ENCODE results near the gene PKD1L1.
"Not testable (repeated sequence)": the region's sequence is repeated elsewhere in the genome, so short reads cannot be mapped to it uniquely, and the experiment has no call there.

The PKD1L1 gene

DNA sequence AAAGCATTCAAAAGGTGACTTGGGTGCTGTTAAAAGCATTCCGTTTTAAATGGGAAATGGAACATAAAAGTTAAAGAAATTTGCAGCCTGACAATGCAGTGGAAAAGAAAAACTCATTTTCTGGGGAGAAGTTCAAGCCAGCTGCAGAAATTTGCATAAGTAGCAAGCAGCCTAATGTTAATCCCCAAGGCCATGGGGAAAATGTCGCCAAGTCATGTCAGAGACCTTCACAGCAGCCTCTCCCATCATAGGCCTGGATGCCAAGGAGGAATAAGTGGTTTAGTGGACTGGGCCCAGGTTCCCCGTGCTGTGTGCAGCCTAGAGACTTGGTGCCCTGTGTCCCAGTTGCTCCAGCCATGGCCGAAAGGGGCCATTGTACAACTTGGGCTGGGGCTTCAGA lies 154.2 kb downstream of the PKD1L1 start:
- DNase-seq (ENCODE audit: low read depth) = no peak

DNA sequence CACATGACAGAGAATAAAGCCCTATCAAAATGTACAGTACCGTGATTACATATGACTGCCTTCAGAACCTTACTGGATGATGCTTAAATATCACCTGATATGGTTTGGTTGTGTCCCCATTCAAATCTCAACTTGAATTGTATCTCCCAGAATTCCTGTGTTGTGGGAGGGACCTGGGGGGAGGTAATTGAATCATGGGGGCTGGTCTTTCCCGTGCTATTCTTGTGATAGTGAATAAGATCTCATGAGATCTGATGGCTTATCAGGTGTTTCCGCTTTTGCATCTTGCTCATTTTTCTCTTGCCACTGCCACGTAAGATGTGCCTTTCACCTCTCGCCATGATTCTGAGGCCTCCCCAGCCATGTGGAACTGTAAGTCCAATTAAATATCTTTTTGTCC lies 155.1 kb downstream of the PKD1L1 start:
- not testable (repeated sequence) for DNase-seq (ENCODE audit: low read depth)

DNA sequence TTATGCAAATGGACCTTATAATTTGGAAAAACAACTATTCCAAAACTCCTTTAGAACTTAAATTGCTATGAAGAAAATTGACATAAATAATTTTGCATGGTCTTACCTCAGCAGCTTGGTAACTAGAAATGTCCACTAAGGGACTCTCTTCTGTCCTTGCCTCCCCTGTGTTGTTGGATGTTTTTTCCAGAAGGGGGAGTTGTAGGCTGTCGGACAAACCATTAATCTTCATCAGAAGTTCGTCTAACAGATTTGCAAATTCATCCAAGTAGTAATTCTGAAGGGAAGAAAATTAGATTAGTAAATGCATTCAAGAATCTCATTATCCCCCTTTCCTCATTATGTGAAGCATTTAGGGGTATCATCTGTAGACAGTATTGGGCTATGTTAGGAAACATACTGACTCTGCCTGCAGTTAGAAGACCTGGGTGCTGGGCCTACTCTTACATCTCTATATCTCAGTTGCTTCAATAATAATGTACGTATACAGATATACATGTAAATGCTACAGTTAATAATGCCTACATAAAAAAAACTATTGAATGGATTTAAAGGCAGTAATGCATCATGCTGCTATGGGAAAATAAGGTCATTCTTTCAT lies 155.6 kb downstream of the PKD1L1 start:
- DNase-seq (ENCODE audit: low read depth) = no peak

DNA sequence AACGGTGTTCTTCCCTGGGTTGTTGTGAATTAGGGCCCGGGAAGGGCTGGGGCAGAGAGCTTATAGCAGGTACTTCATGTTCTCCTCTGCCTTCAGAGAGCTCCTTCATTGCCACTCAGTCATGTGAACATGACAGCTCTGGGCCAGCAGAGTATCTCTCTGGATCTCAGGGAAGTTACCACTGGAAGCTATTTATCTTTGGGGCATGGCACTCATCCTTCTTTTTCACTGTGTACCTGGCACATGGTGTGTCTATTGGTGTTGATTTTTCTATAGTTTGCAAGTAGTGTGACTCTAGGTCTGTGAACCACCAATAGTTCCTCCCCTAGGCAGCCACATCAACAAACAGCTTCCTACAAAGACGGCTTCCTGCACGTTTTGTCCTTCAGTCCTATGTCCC lies 156.6 kb downstream of the PKD1L1 start:
- no peak for DNase-seq (ENCODE audit: low read depth)

DNA sequence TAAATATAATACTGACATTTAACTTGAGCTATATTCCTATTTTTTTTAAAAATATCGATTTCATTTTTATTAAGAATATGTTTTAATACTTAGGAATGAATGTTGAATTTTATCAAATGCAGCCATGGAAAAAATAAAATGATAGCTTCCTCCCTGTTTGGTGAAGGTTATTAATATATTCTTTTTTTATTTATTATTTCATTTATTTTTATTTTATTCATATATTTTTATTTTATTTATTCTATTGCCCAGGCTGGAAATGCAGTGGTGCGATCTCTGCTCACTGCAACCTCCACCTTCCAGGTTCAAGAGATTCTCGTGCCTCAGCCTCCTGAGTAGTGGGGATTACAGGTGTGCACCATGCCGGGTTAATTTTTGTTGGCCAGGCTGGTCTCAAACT lies 160.2 kb downstream of the PKD1L1 start:
- DNase-seq (ENCODE audit: low read depth) = no peak

DNA sequence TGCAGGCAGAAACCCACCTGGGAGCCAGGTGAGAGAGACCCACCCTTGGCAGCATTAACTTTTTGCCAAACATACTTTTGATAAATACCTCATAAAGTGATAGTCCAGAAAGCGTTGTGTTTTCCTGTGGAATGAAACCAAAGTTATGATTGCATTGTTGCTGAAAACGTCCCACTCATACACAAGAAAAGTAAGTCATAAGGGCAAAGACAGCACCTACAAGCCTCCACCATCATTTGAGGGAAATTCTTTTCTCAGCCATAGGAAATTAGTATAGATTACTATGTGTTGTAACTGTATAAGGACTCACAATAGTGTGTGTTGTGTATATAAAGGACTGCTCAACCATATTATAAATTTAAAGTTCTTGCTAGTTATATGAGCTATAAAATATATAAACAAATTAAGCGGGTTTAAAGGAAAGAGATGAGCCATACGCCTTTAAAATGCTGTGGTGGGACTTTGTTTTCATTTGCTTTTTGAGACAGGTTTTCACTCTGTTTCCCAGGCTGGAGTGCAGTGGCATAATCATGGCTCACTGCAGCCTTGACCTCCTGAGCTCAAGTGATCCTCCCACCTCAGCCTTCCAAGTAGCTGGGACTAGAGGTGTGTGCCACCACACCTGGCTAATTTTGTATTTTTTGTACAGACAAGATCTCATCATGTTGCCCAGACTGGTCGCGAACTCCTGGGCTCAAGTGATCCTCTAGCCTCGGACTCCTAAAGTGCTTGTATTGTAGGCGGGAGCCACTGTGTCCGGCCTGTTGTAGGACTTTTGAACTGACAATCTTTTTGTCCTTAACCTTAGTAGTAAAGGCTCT lies 160.8 kb downstream of the PKD1L1 start:
- DNase-seq (ENCODE audit: low read depth) = no peak

DNA sequence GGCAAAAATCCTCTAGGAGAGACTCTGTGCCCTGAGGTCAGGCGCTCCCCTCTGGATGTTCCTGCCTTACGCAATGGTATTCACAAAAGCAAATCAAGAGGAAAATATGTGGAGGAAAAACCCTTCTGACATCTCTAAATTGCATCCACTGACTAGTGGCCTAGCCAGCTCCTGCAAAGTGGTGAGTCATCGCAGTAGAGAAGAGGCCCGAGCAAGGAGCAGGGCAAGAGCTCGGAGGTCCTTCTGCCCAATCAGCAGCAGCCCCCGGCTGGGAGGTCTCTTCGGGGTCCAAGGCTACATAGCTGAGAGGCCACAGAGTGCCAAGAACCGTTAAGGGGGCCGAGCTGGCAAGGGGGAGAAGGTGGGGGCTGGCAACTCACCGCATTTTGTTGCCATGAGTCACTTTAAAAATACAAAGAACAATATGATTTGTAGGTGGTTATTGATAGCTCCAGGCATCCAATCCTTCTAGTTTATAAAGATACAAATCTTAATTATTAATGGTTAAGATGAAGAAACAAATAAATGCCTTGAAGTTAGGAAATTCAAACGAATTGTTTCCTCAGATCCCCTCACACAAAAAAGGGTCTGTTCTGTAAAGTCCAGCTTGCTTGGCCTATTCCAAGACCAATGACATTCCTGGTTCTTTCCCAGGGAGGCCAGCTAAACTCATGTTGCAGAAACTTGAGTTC lies 161.6 kb downstream of the PKD1L1 start:
- peak; percentile 93 for DNase-seq (ENCODE audit: low read depth)

DNA sequence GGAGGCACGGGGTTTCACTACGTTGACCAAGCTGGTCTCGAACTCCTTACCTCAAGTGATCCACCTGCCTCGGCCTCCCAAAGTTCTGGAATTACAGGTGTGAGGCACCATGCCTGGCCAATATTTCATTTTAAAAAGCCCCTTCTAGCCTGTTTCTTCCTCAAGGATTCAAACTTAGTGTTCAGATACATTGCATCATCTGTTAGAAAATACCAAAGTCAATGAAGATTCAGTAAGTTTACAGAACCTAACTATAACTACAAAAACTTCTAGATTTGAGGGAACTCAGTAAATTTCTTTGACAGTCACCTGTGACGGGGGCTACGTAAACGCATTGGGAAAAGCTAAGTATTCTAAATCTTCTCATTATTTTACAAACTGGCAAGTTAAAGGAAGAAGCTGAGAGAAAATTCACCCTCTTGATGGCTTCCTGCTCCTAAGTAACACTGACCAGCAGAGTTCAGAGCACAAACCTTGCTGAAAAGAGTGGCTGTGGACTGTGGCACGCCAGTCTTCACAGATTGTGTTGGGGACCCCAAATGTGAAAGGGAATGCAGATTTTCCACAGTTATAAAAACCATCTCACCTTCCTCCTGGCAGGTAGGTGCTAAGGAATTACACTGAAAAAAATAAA lies 162.2 kb downstream of the PKD1L1 start:
- no peak for DNase-seq (ENCODE audit: low read depth)

DNA sequence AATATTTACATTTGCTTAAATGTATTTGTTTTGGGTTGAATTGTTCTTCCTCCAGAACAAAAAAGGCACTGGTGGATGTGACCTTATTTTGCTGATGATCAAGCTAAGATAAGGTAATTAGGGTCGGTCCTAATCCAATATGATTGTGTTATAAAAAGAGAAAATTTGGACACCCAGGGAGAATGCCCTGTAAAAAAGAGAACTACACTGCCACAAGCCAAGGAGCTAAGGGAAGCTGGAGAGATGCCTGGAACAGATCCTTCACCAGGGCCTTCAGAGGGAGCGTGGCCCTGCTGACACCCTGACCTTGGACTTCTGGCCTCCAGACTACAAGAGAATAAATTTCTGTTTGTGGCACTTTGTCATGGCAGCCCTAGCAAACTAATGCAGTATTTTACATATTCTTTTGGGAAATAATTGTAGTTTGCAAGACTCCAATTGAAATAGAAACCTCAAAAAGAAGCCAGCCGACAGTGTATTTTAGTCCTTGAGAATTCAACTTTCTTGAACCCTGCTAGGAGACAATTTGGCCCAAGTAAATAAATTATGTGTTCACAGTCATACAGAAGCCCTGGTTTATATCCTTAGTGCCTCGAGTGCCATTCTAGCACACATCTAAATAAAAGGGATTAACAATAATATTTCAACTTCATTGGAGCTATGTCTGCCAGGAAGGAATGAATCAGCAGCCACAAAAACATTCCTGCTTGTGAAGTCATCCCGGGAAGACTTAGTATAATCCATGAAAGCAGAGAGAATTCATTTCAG lies 164.6 kb downstream of the PKD1L1 start:
- DNase-seq (ENCODE audit: low read depth) = peak; percentile 85

DNA sequence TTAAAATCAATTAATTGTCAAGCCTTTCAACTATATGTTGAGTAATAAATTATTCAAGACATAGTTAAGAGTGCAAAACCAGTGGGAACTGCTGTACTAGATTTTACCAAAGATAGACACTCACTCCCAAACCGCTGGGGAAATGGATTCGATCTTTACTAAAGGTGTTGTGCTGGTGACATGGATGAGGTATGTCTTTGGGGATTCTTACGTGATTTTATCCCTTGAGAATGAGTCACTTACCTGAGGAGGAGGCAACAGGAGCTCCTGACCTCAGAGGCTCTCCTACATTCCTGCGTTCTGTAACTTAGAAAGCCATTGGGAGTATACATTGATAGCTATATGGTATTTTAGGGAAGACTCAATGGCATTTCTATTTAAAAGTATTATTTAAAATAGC lies 165.5 kb downstream of the PKD1L1 start:
- no peak for DNase-seq (ENCODE audit: low read depth)

DNA sequence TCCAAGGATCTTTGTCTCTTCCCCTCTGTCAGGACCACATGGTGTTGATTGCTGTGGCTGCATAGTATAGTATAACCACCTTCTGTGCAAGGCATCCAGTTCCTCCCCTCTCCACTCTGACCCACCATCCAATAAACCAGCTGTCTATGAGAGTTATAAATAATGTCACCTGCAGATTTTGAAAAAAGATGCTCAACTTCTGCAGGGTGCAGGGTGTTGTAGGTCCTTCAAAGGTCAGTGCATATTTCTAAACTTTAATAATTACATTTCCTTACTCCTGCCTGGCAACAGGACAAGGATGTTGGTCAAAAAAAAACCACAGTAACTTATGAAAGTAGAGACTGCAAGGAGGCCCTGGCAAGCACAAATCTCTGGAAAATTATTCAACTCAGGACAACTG lies 166.2 kb downstream of the PKD1L1 start:
- DNase-seq (ENCODE audit: low read depth) = no peak

DNA sequence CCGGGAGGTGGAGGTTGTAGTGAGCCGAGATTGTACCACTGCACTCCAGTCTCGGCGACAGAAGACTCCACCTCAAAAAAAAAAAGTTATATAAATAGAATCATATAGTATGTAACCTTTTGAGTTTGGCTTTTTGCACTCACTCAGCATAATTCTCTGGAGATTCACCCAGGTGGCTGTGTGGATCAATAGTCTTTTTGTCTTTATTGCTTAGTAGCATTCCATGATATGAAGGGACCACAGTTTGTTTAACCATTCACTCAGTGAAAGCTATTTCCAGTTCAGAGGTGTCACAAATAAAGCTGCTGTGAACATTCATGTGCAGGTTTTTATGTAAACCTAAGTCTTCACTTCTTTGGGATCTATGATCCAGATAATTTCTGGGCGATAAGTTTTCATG lies 167.7 kb downstream of the PKD1L1 start:
- no peak for DNase-seq (ENCODE audit: low read depth)

DNA sequence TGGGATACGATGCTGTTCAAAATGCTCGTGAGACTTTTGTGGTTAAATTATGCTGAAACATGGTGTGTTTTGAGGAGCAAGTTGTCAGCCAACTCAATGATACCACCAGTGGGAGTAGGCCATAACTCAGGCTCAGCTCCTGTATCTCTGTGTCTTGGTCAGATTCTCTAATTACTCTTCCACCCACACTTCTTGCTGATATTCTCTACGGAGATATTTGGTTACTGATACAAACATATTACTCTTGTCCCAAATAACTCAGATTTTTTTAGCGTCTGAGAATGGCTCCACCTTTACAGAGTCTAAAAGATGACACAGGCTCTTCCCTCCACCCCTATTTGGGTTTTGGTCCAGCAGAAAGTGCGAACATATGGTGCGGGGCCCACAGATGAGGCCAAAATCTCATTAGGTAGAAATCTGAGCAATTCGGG lies 168.9 kb downstream of the PKD1L1 start:
- no peak for DNase-seq (ENCODE audit: low read depth)

DNA sequence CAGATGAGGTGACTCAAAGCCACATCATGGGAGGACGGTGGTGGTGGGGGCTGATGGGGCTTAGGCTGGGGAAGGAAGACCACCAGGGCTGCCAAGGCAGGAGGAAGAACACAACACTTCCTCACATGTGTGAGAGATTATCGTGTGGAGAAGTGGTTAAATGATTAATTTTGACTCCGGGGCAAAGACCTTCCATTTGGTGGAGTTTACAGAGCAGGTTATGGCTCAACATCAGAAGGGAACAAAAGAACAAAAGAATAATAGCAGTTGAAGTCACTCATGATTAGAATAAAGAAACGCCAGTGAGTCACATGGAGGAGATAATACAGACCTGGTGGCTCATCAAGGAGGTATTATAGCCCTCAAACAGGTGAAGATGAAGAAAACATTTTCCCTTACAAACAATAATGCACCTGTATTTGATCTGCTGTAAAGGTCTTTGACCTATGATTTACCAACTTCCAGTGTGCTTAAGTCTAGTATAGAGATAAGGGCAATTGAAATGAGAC lies 170.1 kb downstream of the PKD1L1 start:
- DNase-seq (ENCODE audit: low read depth) = no peak

DNA sequence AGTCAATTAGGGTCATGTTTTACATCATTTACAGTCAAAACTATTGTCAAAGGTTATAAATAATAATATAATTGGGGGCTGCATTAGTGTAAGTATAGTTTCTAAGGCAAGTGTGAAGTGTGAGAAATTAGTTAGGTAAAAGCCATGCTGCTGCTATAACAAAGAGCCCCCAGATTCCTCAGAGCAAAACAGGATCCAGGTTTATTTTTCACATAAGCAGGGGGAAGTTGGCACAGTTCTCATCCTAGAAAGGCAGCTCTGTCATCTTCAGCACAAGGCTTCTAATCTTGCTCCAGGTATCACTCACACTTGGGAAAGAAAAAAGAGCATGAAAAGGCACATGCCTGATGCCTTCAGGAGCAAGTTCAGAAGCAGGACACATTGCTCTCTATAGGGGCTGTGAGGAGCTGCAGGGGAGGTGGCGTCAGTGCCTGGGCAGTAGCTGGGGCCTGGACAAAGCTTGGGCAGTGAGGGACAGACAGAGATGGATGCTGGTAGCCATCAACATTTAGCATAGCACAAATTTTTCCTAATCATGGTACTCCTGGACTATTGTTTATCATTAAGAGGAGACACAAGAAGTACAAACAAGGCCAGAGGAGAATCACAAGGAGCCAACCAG lies 170.6 kb downstream of the PKD1L1 start:
- no peak for DNase-seq (ENCODE audit: low read depth)

DNA sequence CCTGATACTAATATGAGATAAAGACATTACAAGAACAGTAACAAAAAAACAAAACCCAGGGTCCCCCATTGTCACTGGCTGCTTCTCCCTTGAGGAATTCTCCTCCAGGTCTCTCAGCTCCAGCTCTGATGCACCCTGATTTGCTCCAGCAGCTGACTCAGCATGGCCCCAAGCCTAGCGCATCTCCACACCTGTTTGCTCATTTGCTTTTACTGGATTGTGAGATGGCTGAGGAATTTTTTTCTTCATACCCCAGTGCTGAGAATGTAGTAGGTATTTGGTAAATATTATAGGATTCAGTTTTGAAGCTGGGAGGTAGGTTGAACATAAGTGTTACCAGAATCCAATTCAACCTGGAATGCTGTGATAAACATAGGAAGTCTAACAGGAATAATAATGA lies 171.9 kb downstream of the PKD1L1 start:
- no peak for DNase-seq (ENCODE audit: low read depth)

DNA sequence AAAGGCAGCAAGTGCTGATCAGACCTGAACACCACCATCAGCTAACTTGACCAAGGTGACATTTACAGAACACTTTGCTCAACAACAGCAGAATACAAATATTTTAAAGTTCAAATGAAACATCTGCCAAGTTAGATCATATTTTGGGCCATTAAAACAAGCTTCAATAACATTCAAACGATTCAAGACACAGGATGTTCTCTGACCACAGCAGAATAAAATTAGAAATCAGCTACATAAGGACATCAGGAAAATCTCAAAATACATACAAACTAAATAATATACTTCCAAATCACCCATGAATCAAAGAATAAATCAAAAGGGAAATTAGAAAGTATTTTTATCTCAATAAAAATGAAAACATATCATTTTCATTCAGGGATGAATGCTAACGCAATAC lies 173.0 kb downstream of the PKD1L1 start:
- no peak for DNase-seq (ENCODE audit: low read depth)

DNA sequence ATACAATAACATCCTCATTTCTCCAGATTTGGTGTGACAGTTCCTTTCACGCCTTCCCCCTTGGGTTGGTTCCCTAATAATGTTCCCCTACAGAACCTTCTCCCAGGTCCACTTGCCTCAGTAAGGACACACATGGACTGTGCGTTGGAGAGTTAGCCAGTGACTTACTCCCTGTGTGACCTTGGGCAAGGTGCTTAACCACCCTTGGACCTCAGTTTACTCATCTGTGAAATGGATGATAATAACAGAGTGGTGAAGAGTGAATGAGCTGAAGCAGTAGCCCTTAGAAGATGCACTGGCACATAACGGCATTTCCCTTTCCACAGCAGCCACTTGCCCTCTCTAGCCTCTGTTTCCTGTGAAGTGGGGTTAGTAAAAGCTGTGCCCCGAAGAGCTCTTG lies 175.8 kb downstream of the PKD1L1 start:
- DNase-seq (ENCODE audit: low read depth) = no peak

DNA sequence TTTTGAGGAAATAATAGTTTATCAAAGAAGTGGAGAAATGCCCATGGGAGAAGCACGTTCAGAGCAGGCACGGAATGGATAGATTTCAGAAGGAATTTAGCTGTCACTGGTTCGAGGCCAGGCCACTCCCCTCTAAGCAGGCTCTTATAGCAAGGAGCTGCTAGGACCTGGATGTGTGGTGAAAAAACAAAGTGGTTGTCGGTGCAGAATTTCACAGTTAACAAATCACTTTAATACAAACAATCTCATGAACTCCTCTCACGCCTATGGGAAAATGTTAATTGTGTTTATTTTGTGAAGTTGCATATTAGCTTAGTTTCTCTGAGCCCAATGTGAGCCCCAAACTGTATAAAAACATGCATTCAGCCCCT lies 176.3 kb downstream of the PKD1L1 start:
- no peak for DNase-seq (ENCODE audit: low read depth)

DNA sequence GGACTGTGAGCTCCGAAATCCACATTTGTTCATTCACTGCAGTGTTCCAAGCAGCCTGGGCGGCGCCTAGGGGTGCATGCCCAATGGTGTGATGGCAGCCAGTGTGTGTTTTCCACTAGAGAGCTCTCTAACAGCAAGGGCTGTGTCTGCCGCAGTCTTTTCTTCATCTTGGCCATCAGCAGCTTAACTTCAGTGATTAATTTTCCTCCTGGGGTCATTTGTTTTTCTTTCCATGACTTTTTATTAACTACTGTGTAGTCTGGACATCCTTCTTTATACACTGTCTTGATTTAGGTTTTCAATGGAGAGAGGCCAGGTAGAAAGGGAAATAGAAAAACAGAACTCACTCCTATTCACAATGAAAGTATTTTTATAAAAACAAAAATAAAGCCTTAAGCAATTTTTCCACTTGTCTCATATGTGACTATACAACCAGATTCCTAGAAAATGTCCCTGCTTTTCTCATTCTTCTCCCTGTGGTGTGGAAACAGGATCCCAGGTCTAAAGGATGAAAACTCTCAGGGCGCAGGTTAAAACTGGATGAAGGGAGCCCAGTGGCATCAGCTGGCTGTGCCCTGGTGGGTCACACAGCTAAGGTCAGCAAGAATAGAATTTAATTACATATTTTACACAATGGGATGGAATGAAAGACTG lies 176.8 kb downstream of the PKD1L1 start:
- no peak for DNase-seq (ENCODE audit: low read depth)

DNA sequence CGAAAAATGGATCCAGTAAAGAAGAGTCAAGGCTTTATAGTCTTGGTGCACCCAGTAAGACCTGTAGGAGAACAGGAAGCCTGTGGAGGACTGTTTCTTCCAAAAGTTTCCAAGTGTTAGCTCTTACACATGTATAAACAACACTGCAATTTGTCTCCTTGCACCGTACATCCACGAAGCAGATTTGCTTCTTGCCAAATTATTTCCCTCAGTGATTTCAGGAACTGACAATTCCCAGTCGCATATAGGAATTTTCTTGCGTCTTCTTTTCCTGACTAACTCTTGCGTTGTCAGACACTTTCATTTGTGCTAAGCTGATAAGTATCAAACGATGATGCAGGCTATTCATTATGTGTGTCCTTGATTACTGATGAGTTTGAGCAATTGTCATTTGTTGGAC lies 182.1 kb downstream of the PKD1L1 start:
- DNase-seq (ENCODE audit: low read depth) = no peak

All from HS-27A (cell line).